HepG2 (cell line): ENCODE data around the gene OBSL1. TPM values are rescaled to one million over a fixed set of nuclear protein-coding genes. Genes with fewer than 3 reads are reported as not detected.

Experiments
- HNF4G ChIP-seq, 2 experiments: sonication (generic) in 1 of 2; formaldehyde crosslinking in 1 of 2; IDR thresholded peaks; 2 replicates each; pipeline versions ENCODE4 v1.4.0 to v1.6.1; 2011 to 2020; ENCODE audit warnings: borderline replicate concordance in 2 of 2, low read depth in 2 of 2, mild to moderate bottlenecking in 2 of 2, low read length in 1 of 2, missing genetic modification reagents in 1 of 2, moderate library complexity in 1 of 2
- HOXA7 ChIP-seq: sonication (generic); formaldehyde crosslinking; IDR thresholded peaks from 2 replicates; pipeline ENCODE4 v1.8.1; 2022; ENCODE audit warnings: mild to moderate bottlenecking, missing genetic modification reagents, moderate library complexity
- MTF2 ChIP-seq: sonication (generic); formaldehyde crosslinking; IDR thresholded peaks from 2 replicates; pipeline ENCODE4 v1.5.0; 2020; ENCODE audit warnings: missing genetic modification reagents, borderline replicate concordance
- NAIF1 ChIP-seq: sonication (generic); formaldehyde crosslinking; IDR thresholded peaks from 2 replicates; pipeline ENCODE4 v1.5.0; 2020; ENCODE audit warnings: mild to moderate bottlenecking, missing genetic modification reagents, borderline replicate concordance
- NR2F1 ChIP-seq, 2 experiments: fragments of 450-650 bp in 1 of 2; formaldehyde crosslinking in 1 of 2; IDR thresholded peaks; 2 replicates each; pipeline versions ENCODE4 v1.5.0 to v1.6.1; 2016 to 2020; ENCODE audit warnings: mild to moderate bottlenecking in 1 of 2, missing compliant biosample characterization in 1 of 2, missing genetic modification reagents in 1 of 2, moderate library complexity in 1 of 2
- PCBP1 ChIP-seq: fragments of 200-400 bp; formaldehyde crosslinking; IDR thresholded peaks from 2 replicates; pipeline ENCODE4 v1.6.1; 2017; ENCODE audit warnings: mild to moderate bottlenecking, low read depth, low read length, borderline replicate concordance
- PITX1 ChIP-seq: sonication (generic); formaldehyde crosslinking; IDR thresholded peaks from 2 replicates; pipeline ENCODE4 v1.5.1; 2020; ENCODE audit warnings: mild to moderate bottlenecking, missing genetic modification reagents
- PRMT3 ChIP-seq: sonication (generic); formaldehyde crosslinking; IDR thresholded peaks from 2 replicates; pipeline ENCODE4 v1.8.1; 2022; ENCODE audit warnings: low read depth, mild to moderate bottlenecking, moderate library complexity, missing genetic modification reagents, borderline replicate concordance
- RARA ChIP-seq: IDR thresholded peaks from 2 replicates; pipeline ENCODE4 v1.6.1; 2016; ENCODE audit warnings: missing genetic modification reagents, missing compliant biosample characterization
- RBM22 ChIP-seq: fragments of 200-400 bp; formaldehyde crosslinking; optimal IDR thresholded peaks from 2 replicates; pipeline ENCODE3; 2017; ENCODE audit warnings: mild to moderate bottlenecking, low read length, moderate library complexity
- SMARCC2 ChIP-seq: fragments of 450-650 bp; IDR thresholded peaks from 2 replicates; pipeline ENCODE4 v1.6.1; 2017; ENCODE audit warnings: antibody characterized with exemption, mild to moderate bottlenecking
- XRCC5 ChIP-seq: fragments of 200-400 bp; formaldehyde crosslinking; optimal IDR thresholded peaks from 2 replicates; pipeline ENCODE3; 2017; ENCODE audit warnings: mild to moderate bottlenecking, low read length
- ZKSCAN1 ChIP-seq: fragments of 150-350 bp; IDR thresholded peaks from 2 replicates; pipeline ENCODE4 v1.6.1; 2014; ENCODE audit warnings: low read length
- ZNF17 ChIP-seq: sonication (generic); formaldehyde crosslinking; IDR thresholded peaks from 2 replicates; pipeline ENCODE4 v1.5.0; 2020; ENCODE audit warnings: mild to moderate bottlenecking, missing genetic modification reagents
- ZNF3 ChIP-seq: IDR thresholded peaks from 2 replicates; pipeline ENCODE4 v1.7.0; 2017; ENCODE audit warnings: inconsistent platforms
- ZNF501 ChIP-seq: sonication (generic); formaldehyde crosslinking; IDR thresholded peaks from 2 replicates; pipeline ENCODE4 v1.5.1; 2020; ENCODE audit warnings: mild to moderate bottlenecking, moderate library complexity, missing genetic modification reagents
- ZNF530 ChIP-seq: sonication (generic); formaldehyde crosslinking; IDR thresholded peaks from 2 replicates; pipeline ENCODE4 v1.5.0; 2020; ENCODE audit warnings: low read depth, mild to moderate bottlenecking, missing genetic modification reagents
- ZNF546 ChIP-seq: sonication (generic); formaldehyde crosslinking; conservative IDR thresholded peaks from 2 replicates; pipeline ENCODE4 v1.8.1; 2023; ENCODE audit warnings: mild to moderate bottlenecking, missing genetic modification reagents
- ZNF558 ChIP-seq: sonication (generic); formaldehyde crosslinking; IDR thresholded peaks from 2 replicates; pipeline ENCODE4 v1.9.0; 2022; ENCODE audit warnings: mild to moderate bottlenecking, missing genetic modification reagents, borderline replicate concordance
- ZNF768 ChIP-seq: sonication (generic); formaldehyde crosslinking; IDR thresholded peaks from 2 replicates; pipeline ENCODE4 v1.4.0; 2020; ENCODE audit warnings: missing genetic modification reagents
- polyA plus RNA-seq, 8 experiments: library from polyadenylated mRNA; depleted of rRNA in 3 of 8; stranded (reverse) in 7 of 8; unstranded in 1 of 8; fragments of >200 nt; fragmentation: Illumina TruSeq in 4 of 8; extraction: Trizol in 4 of 8; gene quantifications; 2 replicates each; pipeline versions ENCODE4 v1.2.1 to v1.2.3, GENCODE V29; 2011 to 2016; ENCODE audit warnings: low read depth in 4 of 8, missing spikeins in 1 of 8, mixed read lengths in 1 of 8; ENCODE audit not compliant: insufficient read depth in 1 of 8
- total RNA-seq, 5 experiments: library from RNA; depleted of rRNA; stranded (reverse); fragments of >200 nt; fragmentation: Illumina TruSeq; extraction: Trizol; gene quantifications; 2 replicates each; pipeline ENCODE4 v1.2.3, GENCODE V29; 2016; ENCODE audit warnings: low read depth in 1 of 5
- TF ChIP-seq, protein P1 (sequence below): sonication (generic); formaldehyde crosslinking; IDR thresholded peaks from 2 replicates; pipeline ENCODE4 v1.4.0; 2020; ENCODE audit warnings: missing genetic modification reagents
- TF ChIP-seq, protein P2 (sequence below): sonication (generic); formaldehyde crosslinking; IDR thresholded peaks from 2 replicates; pipeline ENCODE4; 2020; ENCODE audit warnings: missing genetic modification reagents, mild to moderate bottlenecking, borderline replicate concordance

OBSL1 gene
- total and polyA plus RNA-seq, 2 of the 13 experiments (the other 11 are each of a cell fraction or from before 2014, with no cell fraction given) = 86.7 to 218 TPM

DNA sequence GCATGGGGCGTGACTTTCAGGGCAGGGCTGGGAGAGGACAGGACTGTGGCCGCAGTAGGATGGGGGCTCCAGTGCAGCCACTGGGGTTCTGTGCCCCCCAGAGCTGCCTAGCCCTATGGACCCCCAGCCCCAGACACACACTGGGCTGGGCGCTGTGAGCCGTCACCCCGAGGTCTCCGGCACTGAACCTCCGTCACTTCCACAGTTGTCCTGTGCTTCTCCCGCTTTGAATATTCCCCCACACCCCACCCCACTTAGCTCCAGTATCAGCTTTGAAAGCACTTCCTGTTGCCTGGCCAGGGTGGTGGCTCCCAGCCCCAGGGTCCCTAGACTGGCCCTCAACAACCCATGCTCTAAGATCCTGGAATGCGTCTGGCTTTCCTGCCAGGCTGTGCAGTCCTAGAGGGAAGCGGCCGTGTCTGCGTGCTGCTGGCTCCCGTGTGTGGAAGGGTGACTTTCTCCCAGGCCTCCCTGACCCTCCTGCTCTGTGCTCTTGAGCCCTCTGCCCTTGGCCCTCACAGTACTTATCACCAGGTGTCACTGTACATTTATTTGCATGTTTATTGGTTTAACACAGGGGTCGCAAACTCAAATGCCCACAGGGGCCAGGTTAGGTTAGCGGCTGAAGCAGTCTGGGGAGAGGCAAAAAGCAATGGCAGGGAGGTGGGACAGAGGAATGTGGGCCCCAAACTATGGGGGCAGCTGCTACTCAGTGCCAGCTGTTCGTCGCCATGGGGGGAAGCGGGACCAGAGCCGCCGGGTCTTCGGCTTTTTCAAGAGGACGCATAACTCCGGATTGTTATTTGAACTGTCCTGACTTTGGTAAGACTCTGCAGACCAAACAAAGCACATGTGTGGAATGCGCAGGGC is 9.9 kb downstream of the OBSL1 start (continued):
- TF ChIP-seq PCBP1 = no peak
- TF ChIP-seq ZNF768 = no peak
- TF ChIP-seq HOXA7 (CRISPR knock-in tag) = no peak
- no peak for TF ChIP-seq XRCC5
- TF ChIP-seq ZNF530 = no peak
- no peak for TF ChIP-seq MTF2 (CRISPR knock-in tag)
- peak; percentile 55 for TF ChIP-seq PITX1 (CRISPR knock-in tag)
- no peak for TF ChIP-seq NAIF1 (CRISPR knock-in tag)
- no peak for TF ChIP-seq HNF4G (IDR thresholded peaks at IDR 0.05; ENCODE audit: borderline replicate concordance, low read depth, low read length)
- no peak for TF ChIP-seq HNF4G (CRISPR knock-in tag; IDR thresholded peaks at IDR 0.05; ENCODE audit: borderline replicate concordance, low read depth)
- no peak for TF ChIP-seq ZNF17
- TF ChIP-seq ZNF558 = no peak
- TF ChIP-seq, protein P1, sequence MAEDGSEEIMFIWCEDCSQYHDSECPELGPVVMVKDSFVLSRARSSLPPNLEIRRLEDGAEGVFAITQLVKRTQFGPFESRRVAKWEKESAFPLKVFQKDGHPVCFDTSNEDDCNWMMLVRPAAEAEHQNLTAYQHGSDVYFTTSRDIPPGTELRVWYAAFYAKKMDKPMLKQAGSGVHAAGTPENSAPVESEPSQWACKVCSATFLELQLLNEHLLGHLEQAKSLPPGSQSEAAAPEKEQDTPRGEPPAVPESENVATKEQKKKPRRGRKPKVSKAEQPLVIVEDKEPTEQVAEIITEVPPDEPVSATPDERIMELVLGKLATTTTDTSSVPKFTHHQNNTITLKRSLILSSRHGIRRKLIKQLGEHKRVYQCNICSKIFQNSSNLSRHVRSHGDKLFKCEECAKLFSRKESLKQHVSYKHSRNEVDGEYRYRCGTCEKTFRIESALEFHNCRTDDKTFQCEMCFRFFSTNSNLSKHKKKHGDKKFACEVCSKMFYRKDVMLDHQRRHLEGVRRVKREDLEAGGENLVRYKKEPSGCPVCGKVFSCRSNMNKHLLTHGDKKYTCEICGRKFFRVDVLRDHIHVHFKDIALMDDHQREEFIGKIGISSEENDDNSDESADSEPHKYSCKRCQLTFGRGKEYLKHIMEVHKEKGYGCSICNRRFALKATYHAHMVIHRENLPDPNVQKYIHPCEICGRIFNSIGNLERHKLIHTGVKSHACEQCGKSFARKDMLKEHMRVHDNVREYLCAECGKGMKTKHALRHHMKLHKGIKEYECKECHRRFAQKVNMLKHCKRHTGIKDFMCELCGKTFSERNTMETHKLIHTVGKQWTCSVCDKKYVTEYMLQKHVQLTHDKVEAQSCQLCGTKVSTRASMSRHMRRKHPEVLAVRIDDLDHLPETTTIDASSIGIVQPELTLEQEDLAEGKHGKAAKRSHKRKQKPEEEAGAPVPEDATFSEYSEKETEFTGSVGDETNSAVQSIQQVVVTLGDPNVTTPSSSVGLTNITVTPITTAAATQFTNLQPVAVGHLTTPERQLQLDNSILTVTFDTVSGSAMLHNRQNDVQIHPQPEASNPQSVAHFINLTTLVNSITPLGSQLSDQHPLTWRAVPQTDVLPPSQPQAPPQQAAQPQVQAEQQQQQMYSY = no peak
- TF ChIP-seq ZNF501 (CRISPR knock-in tag) = no peak
- TF ChIP-seq ZNF3 (CRISPR knock-in tag) = no peak
- TF ChIP-seq PRMT3 (CRISPR knock-in tag) = no peak
- TF ChIP-seq RARA (CRISPR knock-in tag) = no peak; the same call in 1 of the 2 replicates
- peak; percentile 50 for TF ChIP-seq RBM22
- peak in 1 of 2 experiments; percentile 46; a peak in 1 of 4 replicates for TF ChIP-seq NR2F1 (CRISPR knock-in tag; IDR thresholded peaks at IDR 0.05)
- TF ChIP-seq SMARCC2 = no peak
- no peak for TF ChIP-seq ZNF546 (CRISPR knock-in tag)
- TF ChIP-seq ZKSCAN1 = no peak
- TF ChIP-seq, protein P2, sequence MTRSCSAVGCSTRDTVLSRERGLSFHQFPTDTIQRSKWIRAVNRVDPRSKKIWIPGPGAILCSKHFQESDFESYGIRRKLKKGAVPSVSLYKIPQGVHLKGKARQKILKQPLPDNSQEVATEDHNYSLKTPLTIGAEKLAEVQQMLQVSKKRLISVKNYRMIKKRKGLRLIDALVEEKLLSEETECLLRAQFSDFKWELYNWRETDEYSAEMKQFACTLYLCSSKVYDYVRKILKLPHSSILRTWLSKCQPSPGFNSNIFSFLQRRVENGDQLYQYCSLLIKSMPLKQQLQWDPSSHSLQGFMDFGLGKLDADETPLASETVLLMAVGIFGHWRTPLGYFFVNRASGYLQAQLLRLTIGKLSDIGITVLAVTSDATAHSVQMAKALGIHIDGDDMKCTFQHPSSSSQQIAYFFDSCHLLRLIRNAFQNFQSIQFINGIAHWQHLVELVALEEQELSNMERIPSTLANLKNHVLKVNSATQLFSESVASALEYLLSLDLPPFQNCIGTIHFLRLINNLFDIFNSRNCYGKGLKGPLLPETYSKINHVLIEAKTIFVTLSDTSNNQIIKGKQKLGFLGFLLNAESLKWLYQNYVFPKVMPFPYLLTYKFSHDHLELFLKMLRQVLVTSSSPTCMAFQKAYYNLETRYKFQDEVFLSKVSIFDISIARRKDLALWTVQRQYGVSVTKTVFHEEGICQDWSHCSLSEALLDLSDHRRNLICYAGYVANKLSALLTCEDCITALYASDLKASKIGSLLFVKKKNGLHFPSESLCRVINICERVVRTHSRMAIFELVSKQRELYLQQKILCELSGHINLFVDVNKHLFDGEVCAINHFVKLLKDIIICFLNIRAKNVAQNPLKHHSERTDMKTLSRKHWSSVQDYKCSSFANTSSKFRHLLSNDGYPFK (CRISPR knock-in tag) = peak; percentile 18; the same call in 1 of the 2 replicates
